Motor neuron (in vitro differentiated cells): ENCODE data around the gene UTS2R. TPM values are rescaled to one million over a fixed set of nuclear protein-coding genes. Genes with fewer than 3 reads are reported as not detected.
A peak's percentile ranks its signal among the peaks of the same experiment; 100 is the strongest.

ENCODE experiments used
- ATAC-seq, 8 experiments: fragments of 200-7000 bp; cut with Tn5 transposase; replicated peaks in 6 of 8; 2 replicates each; pipeline ENCODE4 v1.8.0; 2021; ENCODE audit warnings: mild to moderate bottlenecking in 8 of 8, moderate library complexity in 8 of 8
- H3K27ac ChIP-seq, 2 donors: fragments of 250-450 bp; sonication (Bioruptor Pico); 2 replicates each; pipeline ENCODE4 v1.9.0; 2021; ENCODE audit warnings: antibody characterized with exemption in 2 of 2, mild to moderate bottlenecking in 2 of 2, moderate library complexity in 1 of 2
- H3K4me1 ChIP-seq, 2 donors: fragments of 250-450 bp; sonication (Bioruptor Pico); replicated peaks in 1 of 2; 2 replicates each; pipeline ENCODE4 v1.6.1; 2021; ENCODE audit warnings: antibody characterized with exemption in 2 of 2, mild to moderate bottlenecking in 2 of 2, moderate library complexity in 1 of 2
- H3K4me3 ChIP-seq, 5 donors: fragments of 250-450 bp; sonication (Bioruptor Pico); 2 replicates each; pipeline ENCODE4 v1.9.0; 2021; ENCODE audit warnings: antibody characterized with exemption in 5 of 5, mild to moderate bottlenecking in 5 of 5, moderate library complexity in 4 of 5
- WGBS, 10 experiments: fragments of 450-650 bp; shearing (Covaris generic); methylation state at CpG; one replicate each; pipeline ENCODE4 v1.0.0; 2022; 5-methylcytosine and 5-hydroxymethylcytosine counted together
- in situ Hi-C, 9 experiments: fragments of 400-800 bp; cut with MboI; loops; one replicate each; pipeline ENCODE4 v1.15.0; 2021; ENCODE audit warnings: low sequenced_read_pairs in 9 of 9, low pct_unique_long_range_greater_than_20kb in 2 of 9; ENCODE audit not compliant: unreplicated experiment in 9 of 9
- total RNA-seq, 8 experiments: library from RNA; unstranded; fragments of 300-600 nt; gene quantifications; 2 replicates each; pipeline versions ENCODE4 v1.2.3 to v1.2.4, GENCODE V29; 2022

UTS2R gene
- total RNA-seq, 8 experiments from 2014 or later: 0.11 to 0.43 (median 0.13) TPM; not detected in 5

GRCh38 chr17:82394278-82394677 lies 22.7 kb downstream of the UTS2R start:
- no peak for ATAC-seq

GRCh38 chr17:82396601-82397435 lies 25.3 kb downstream of the UTS2R start:
- in situ Hi-C loops: no loop called here
- peak in 2 of 8 experiments; percentile 58 to 70 for ATAC-seq
- WGBS, 10 experiments: 0 to 90% (median 50%) methylated on average over 1 to 7 of the region's 19 CpGs; no CpG with 5 or more reads in 2 of the 10 experiments
- no peak overlapping the region for H3K4me3 ChIP-seq
- H3K27ac ChIP-seq: no peak overlapping the region
- H3K4me1 ChIP-seq: peaks cover 7 to 8% of the 10 kb centered on the region in 2 donors

More at GRCh38 chr17:82394278-82394677, 22.7 kb downstream of the UTS2R start:
- 73 to 100% (median 94%) methylated on average over 1 to 9 of the region's 12 CpGs; no CpG with 5 or more reads in 4 of the 10 experiments for WGBS, 10 experiments
- in situ Hi-C loops: no loop called here
- no peak overlapping the region for H3K27ac ChIP-seq
- H3K4me3 ChIP-seq: no peak overlapping the region
- H3K4me1 ChIP-seq: no peaks in the 10 kb centered on the region

- in situ Hi-C loops: no loop called here
- Histone ChIP-seq H3K4me3 (no peak overlapping the region), H3K27ac (no peak overlapping the region), H3K4me1 (peaks cover 7 to 8% of the 10 kb centered on the region in 2 donors)
- peak in 1 of 8 experiments; percentile 5 for ATAC-seq
- WGBS, 10 experiments: 53 to 100% (median 80%) methylated on average over 1 to 6 of the region's 38 CpGs; no CpG with 5 or more reads in 6 of the 10 experiments
Observed at GRCh38 chr17:82397449-82398335, 26.1 kb downstream of the UTS2R start.

GRCh38 chr17:82399041-82399441 lies 27.5 kb downstream of the UTS2R start:
- in situ Hi-C loops: no loop called here
- peaks cover 7 to 8% of the 10 kb centered on the region in 2 donors for H3K4me1 ChIP-seq
- 0 to 93% (median 45%) methylated on average over 1 to 4 of the region's 13 CpGs; no CpG with 5 or more reads in 6 of the 10 experiments for WGBS, 10 experiments
- peak in 3 of 8 experiments; percentile 33 to 61 (median 48) for ATAC-seq
- no peak overlapping the region for H3K4me3 ChIP-seq
- no peak overlapping the region for H3K27ac ChIP-seq

GRCh38 chr17:82399601-82400101 lies 28.1 kb downstream of the UTS2R start:
- peak in 7 of 8 experiments; percentile 15 to 75 (median 50) for ATAC-seq
- Histone ChIP-seq H3K4me3 (no peak overlapping the region), H3K27ac (peak overlapping the region in 1 of 2 donors; percentile 39), H3K4me1 (peaks cover 7 to 8% of the 10 kb centered on the region in 2 donors)
- in situ Hi-C loops: loop anchor here in 1 of 9 experiments (10.0 kb wide), 1 partner anchor 45 kb away; the partner anchor contains the start of gene TEX19
- 12 to 83% (median 13%) methylated on average over 1 to 7 of the region's 18 CpGs; no CpG with 5 or more reads in 5 of the 10 experiments for WGBS, 10 experiments

- Histone ChIP-seq H3K27ac (peak overlapping the region in 1 of 2 donors; percentile 39), H3K4me1 (peaks cover 7 to 8% of the 10 kb centered on the region in 2 donors), H3K4me3 (no peak overlapping the region)
- in situ Hi-C loops: loop anchor here in 1 of 9 experiments (10.0 kb wide), 1 partner anchor 45 kb away; the partner anchor contains the start of gene TEX19
- ATAC-seq: peak in 2 of 8 experiments; percentile 9 to 47
- 0 to 94% (median 71%) methylated on average over 1 to 6 of the region's 7 CpGs; no CpG with 5 or more reads in 3 of the 10 experiments for WGBS, 10 experiments
Observed at GRCh38 chr17:82400206-82400605, 28.6 kb downstream of the UTS2R start.

- Histone ChIP-seq H3K4me3 (no peak overlapping the region), H3K4me1 (peaks cover 7 to 8% of the 10 kb centered on the region in 2 donors), H3K27ac (no peak overlapping the region)
- 0 to 100% (median 96%) methylated on average over 3 to 16 of the region's 19 CpGs; no CpG with 5 or more reads in 1 of the 10 experiments for WGBS, 10 experiments
- peak in 1 of 8 experiments; percentile 50 for ATAC-seq
- in situ Hi-C loops: loop anchor here in 1 of 9 experiments (10.0 kb wide), 1 partner anchor 46 kb away; the partner anchor contains the start of gene TEX19
Observed at GRCh38 chr17:82400830-82401229, 29.3 kb downstream of the UTS2R start.

GRCh38 chr17:82402865-82403264 lies 31.3 kb downstream of the UTS2R start:
- H3K4me1 ChIP-seq: peaks cover 7 to 8% of the 10 kb centered on the region in 2 donors
- ATAC-seq: no peak
- no peak overlapping the region for H3K4me3 ChIP-seq
- no peak overlapping the region for H3K27ac ChIP-seq
- 55 to 100% (median 90%) methylated on average over 1 to 5 of the region's 7 CpGs; no CpG with 5 or more reads in 3 of the 10 experiments for WGBS, 10 experiments
- in situ Hi-C loops: loop anchor here in 1 of 9 experiments (10.0 kb wide), 1 partner anchor 48 kb away; the partner anchor contains the start of gene TEX19

- ATAC-seq: peak in 1 of 8 experiments; percentile 22
- in situ Hi-C loops: loop anchor here in 1 of 9 experiments (10.0 kb wide), 1 partner anchor 49 kb away; the partner anchor contains the start of gene TEX19
- Histone ChIP-seq H3K27ac (no peak overlapping the region), H3K4me1 (peaks cover 7 to 8% of the 10 kb centered on the region in 2 donors), H3K4me3 (no peak overlapping the region)
- 93 to 100% (median 97%) methylated on average over 1 to 19 of the region's 67 CpGs; no CpG with 5 or more reads in 2 of the 10 experiments for WGBS, 10 experiments
Observed at GRCh38 chr17:82403662-82404660, 32.4 kb downstream of the UTS2R start.

- WGBS, 10 experiments: 86 to 100% (median 93%) methylated on average over 1 to 7 of the region's 14 CpGs; no CpG with 5 or more reads in 7 of the 10 experiments
- no peak overlapping the region for H3K4me3 ChIP-seq
- in situ Hi-C loops: loop anchor here in 1 of 9 experiments (10.0 kb wide), 1 partner anchor 50 kb away; the partner anchor contains the start of gene TEX19
- no peak overlapping the region for H3K27ac ChIP-seq
- peaks cover 1 to 3% of the 10 kb centered on the region in 2 donors for H3K4me1 ChIP-seq
- ATAC-seq: peak in 1 of 8 experiments; percentile 22
Observed at GRCh38 chr17:82405051-82405450, 33.5 kb downstream of the UTS2R start.

- Histone ChIP-seq H3K4me1 (no peaks in the 10 kb centered on the region), H3K4me3 (no peak overlapping the region), H3K27ac (no peak overlapping the region)
- no peak for ATAC-seq
- 88 to 100% (median 90%) methylated on average over 1 to 6 of the region's 14 CpGs; no CpG with 5 or more reads in 3 of the 10 experiments for WGBS, 10 experiments
- in situ Hi-C loops: loop anchor here in 1 of 9 experiments (10.0 kb wide), 1 partner anchor 51 kb away; the partner anchor contains the start of gene TEX19
Observed at GRCh38 chr17:82406131-82406671, 34.6 kb downstream of the UTS2R start.
